Femur (tissue), 1 donor: ENCODE results near the gene CD8B2.
"Not testable (repeated sequence)": the region's sequence is repeated elsewhere in the genome, so short reads cannot be mapped to it uniquely, and the experiment has no call there.

Source experiments
- DNase-seq: peaks from one replicate; pipeline ENCODE4 v3.0.0-alpha.2; 2017

The CD8B2 gene

GRCh38 chr2:106486551-106487385 is at the start of gene CD8B2:
Gene CD8B2, plus strand, starts transcription at chr2:106487364. Its CDS starts 63 bp downstream, at chr2:106487427.
- not testable (repeated sequence) for DNase-seq

- not testable (repeated sequence) for DNase-seq
Observed at GRCh38 chr2:106461882-106462281, 25.3 kb upstream of the CD8B2 start.

GRCh38 chr2:106467516-106467915 is 19.6 kb upstream of the CD8B2 start:
- DNase-seq = not testable (repeated sequence)

- DNase-seq = not testable (repeated sequence)
Observed at GRCh38 chr2:106468107-106468506, 19.1 kb upstream of the CD8B2 start, which contains the start of gene RGPD3. Gene RGPD3, minus strand, starts transcription at chr2:106468413. Its CDS starts 125 bp downstream, at chr2:106468288.

DNA sequence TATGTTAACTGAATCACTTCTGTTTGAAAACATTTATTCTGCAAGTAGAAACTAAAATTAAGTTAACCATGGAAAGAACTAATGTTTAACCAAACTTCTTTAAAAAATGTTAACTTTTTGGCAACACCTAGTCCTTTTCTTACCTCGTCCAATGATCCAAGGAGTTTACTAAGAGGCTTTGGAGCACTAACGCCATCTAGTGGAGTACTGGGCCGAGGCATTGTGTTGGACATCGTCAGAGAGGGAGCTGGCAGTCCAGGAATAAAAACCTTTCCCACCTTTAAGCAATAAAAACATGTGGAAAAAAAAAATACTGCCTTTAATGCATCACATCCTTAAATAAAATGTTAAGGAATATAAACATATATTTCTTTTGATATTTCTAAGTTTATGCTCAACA is 16.5 kb upstream of the CD8B2 start:
- DNase-seq = not testable (repeated sequence)

GRCh38 chr2:106477647-106478046 is 9.5 kb upstream of the CD8B2 start:
- DNase-seq = not testable (repeated sequence)

DNA sequence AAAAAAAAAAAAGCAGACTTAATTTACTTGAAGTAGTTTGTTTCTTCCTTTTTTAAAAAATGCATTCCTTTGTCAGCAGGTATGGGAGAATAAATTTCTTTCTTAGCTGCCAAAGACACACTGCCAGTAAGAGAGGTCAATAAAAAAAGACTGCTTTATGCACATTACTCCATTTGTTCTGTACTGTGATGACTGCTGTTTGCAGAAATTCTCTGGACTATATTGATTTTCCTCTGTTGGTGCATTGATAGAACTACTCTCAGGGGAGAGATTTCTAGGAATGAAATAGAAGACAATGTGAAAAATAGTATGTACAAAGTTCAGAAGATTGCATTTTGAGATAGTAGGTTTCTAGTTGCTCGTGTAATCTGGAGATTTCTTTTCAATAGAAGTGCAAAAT is 7.6 kb upstream of the CD8B2 start:
- not testable (repeated sequence) for DNase-seq

DNA sequence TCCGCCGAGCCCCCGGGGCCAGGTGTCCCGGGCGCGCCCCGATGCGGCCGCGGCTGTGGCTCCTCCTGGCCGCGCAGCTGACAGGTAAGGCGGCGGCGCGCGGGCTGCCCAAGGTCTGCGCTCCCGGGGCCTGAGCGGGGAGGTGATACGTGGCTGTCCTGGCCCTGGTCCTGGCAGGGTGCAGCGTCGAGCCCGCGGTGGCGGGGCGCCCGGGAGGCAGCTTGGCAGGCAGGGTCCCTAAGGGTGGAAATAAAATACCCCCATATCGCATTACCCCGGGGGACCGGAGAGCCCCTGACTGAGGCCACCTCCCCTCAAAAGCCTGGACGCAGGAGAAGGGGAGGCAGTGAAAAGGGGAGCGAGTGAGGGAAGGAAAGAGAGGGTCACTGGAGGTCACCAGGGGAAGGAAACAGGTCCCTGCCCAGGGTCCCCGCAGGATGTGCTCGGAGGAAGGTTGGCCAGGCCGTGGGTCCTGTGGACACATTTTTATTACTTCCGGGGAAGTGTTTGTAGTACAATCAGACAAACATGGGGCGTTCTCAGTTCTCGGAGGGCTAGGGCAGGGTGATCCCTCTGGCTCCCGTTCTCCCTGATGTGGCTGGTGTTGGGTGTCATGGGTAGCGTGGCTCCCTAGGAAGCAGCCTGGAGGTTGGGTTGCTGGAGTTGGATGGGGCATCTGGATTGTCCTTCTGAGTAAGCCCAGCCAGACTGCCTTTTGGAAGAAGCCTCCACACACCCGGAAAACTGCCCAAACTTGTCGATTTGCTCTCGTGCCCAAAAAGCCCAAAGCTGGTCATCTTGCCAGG is 425 bp downstream of the CD8B2 start:
- DNase-seq = not testable (repeated sequence)

DNA sequence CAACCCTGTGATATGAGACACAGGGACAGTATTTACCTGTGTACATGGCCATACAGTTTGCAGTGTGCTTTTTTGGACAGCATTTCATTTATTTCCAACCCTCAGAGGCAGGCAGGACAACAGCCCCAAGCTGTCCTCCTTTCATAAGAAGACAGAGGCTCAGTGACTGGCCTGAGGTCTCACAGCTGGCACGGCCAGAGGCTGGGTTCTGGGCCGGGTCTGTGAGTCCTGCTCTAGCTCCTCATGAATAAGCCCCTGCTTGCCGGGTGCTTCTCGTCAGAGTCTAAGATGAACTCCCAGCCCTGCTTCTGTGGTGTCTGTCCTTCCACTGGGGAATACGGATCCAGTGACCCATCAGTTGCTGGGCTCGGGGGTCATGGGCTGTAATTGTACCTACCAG is 2.5 kb downstream of the CD8B2 start:
- not testable (repeated sequence) for DNase-seq

GRCh38 chr2:106492399-106492798 is 5.2 kb downstream of the CD8B2 start:
- DNase-seq = not testable (repeated sequence)

GRCh38 chr2:106492913-106493312 is 5.7 kb downstream of the CD8B2 start:
- peak; percentile 66 for DNase-seq

GRCh38 chr2:106498549-106498948 is 11.4 kb downstream of the CD8B2 start:
- DNase-seq = not testable (repeated sequence)

- DNase-seq = not testable (repeated sequence)
Observed at GRCh38 chr2:106500350-106500749, 13.2 kb downstream of the CD8B2 start.

DNA sequence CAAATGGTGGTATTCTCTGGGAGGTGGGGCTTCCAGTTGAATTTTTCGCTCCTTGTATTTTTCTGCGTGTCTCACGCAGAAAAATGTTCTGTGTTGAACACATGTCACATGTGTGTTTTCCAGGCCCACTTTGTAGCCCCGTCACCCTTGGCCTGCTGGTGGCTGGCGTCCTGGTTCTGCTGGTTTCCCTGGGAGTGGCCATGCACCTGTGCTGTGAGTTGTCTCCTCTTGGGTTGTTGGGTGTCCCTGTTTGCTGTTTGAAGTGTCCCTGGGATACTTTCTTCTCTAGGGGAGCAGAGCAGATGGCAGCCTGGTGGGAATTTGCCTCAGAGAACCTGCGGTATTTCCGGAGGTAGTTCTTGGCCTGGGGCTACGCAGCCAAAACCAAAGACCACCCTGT is 15.2 kb downstream of the CD8B2 start:
- not testable (repeated sequence) for DNase-seq

- DNase-seq = not testable (repeated sequence)
Observed at GRCh38 chr2:106504192-106504591, 17.0 kb downstream of the CD8B2 start.

DNA sequence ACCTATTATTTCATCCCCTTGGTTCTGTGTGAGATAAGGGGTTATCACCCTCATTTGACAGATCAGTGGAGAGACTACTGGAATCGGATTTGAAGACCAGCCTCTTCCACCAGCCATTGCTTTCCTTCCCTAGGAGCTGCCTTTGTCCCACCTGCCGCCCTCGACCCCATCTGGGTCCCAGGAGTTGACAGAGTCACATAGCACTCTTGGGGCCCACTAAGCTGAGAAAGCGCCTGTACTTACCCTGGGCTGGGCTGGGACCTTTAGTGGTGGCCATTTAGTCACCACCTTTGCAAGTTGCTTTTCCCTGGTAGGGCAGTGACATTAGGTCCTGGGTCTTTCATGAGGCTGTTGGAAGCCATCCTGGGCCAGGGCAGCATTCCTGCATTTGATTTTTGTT is 17.6 kb downstream of the CD8B2 start:
- DNase-seq = not testable (repeated sequence)

DNA sequence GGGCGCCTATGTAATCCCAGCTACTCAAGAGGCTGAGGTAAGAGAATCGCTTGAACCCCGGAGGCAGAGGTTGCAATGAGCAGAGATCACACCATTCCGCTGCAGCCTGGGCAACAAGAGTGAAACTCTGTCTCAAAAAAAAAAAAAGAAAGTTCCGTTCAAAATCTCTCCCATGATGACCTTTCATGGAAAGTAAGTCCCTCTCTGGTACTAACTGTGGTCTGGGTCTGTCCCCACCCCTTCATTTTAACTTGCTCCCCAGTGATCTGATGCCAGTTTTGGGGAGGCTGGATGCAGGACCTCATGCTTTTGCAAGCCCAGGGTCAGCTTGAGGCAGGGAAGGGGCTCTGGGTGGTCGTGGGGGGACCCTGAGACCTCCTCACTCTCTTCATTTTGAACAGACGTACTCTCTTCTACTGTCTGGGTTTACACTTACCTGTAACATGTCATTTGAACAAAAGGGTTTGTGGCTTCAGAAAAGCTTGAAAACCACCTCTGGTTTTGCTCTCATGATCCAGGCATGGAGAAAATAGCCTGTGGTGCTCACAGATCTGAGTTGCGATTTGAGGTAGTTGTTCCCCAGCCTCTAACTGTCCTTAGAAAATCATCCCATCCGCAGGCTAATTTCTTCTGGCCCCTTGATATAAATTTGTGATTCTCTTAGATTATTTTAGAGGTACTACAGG is 19.0 kb downstream of the CD8B2 start:
- DNase-seq = not testable (repeated sequence)

DNA sequence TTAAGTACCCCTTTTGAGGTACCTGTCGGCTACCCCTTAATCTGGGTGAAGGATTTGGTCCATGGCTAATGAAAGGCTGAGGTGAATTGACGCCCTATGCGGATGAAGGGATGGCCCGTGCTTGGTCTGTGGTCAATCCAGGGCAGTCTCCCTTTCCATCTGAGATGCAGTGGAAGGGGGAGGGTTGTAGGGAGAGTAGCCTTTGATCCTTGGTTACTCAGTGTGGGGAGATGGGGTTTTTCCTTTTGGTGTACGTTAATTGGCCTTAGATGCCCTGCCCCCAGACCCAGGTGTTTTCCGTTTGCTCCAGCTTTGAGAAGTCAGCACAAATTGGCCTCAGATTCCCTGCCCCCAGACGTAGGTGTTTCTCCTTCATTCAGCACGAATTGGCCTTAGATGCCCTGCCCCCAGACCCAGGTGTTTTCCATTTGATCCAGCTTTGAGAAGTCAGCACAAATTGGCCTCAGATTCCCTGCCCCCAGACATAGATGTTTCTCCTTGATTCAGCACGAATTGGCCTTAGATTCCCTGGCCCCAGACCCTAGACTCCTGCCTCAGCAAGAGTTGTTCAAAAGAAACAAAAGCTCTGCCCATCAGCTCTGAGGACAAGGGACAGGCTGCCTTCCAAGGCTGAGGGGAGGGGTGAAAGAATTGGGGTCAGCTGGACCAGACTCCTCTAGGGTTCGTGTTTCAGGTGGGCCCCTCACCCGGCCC is 21.7 kb downstream of the CD8B2 start:
- DNase-seq = not testable (repeated sequence)

DNA sequence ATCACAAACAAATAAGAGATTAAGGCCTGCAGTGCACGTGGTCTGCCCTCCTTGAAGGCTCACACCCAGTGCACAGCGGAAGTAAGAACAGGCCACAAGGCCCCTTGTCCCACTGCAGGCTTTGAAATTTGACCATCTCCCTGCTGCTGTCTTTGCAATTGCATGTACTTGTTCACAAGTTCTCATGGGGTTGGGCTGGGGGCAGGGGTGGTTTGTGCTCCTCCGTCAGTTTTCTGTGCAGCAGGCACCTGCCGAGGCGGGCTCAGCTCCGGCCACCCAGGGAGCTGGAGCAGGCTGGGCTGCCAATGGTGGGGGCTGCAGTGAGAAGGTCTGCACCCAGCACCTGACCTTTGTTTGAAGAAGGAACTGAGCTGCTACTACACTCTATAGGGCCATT is 22.2 kb downstream of the CD8B2 start:
- DNase-seq = not testable (repeated sequence)

DNA sequence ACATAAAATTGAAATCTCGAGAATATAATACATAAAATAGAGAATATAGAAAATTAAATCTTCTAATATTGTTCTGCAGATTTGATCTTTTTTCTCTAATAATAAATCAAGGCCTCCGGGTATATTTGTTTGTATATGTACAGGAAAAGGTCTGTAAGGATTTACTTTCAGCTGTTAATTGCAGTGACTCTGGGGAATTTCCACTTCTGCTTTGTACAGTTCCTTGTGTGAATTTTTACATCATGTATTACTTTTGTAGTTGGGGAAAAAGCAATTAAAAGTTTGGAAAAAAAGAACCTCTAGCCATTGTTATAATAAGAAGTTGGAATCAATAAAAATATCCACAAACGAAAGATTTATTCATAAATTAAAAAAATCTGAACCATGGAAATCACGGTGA is 23.6 kb downstream of the CD8B2 start:
- DNase-seq = not testable (repeated sequence)

GRCh38 chr2:106511476-106511901 is 24.3 kb downstream of the CD8B2 start:
- peak; percentile 78 for DNase-seq

- DNase-seq = not testable (repeated sequence)
Observed at GRCh38 chr2:106511934-106512333, 24.8 kb downstream of the CD8B2 start.
